D721Med (cell line): ENCODE data around the gene NDUFS7.
"Not testable (repeated sequence)": the region's sequence is repeated elsewhere in the genome, so short reads cannot be mapped to it uniquely, and the experiment has no call there.

ENCODE experiments used
- DNase-seq: peaks from one replicate; pipeline ENCODE4 v3.0.0; 2011; ENCODE audit warnings: low spot score; ENCODE audit not compliant: insufficient read length
- FAIRE-seq: peaks from 2 replicates; lab custom pipeline; 2011; peaks lifted over from hg19 to GRCh38; lab: Jason Lieb, UNC
- TF ChIP-seq, protein P1 (sequence below): IDR thresholded peaks from 2 replicates; pipeline ENCODE4 v1.5.1; 2012; ENCODE audit warnings: mild to moderate bottlenecking, control low read depth; ENCODE audit not compliant: insufficient read depth; ENCODE audit errors: missing control alignments

Gene NDUFS7

DNA sequence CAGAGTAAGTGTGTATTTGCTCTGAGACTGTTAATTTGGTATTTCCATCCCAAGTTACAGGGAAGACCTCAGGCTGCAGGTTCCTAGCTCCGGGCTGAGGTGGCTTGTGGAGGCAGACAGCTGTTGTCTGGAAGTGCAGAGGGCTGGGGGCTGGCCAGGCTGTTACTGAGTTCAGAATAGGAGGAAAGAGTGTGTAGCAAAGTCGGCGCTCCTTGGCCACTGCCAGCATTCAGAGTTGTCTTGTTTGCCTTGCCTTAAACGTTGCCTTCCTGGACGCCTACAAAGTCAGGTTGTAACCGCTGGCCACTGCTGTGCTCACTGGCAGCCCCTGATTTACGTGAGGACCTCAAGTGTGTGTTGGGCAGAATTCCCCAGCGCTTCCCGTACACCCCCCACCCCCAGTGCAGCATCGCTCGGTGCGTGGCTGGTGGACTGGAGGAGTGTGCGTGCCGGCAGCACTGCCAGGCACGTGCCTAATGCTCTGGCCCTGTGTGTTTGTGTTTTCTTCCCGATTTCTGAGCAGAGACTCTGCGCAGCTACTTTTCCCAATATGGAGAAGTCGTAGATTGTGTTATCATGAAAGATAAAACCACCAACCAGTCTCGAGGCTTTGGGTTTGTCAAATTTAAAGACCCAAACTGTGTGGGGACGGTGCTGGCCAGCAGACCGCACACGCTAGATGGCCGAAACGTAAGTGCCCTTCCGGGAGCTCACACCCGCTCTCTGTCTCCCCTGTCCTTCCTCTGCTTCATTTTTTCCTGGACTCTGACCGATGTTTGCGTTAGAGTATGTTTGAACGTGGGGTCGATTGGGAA is 34.2 kb downstream of the NDUFS7 start:
- TF ChIP-seq, protein P1, sequence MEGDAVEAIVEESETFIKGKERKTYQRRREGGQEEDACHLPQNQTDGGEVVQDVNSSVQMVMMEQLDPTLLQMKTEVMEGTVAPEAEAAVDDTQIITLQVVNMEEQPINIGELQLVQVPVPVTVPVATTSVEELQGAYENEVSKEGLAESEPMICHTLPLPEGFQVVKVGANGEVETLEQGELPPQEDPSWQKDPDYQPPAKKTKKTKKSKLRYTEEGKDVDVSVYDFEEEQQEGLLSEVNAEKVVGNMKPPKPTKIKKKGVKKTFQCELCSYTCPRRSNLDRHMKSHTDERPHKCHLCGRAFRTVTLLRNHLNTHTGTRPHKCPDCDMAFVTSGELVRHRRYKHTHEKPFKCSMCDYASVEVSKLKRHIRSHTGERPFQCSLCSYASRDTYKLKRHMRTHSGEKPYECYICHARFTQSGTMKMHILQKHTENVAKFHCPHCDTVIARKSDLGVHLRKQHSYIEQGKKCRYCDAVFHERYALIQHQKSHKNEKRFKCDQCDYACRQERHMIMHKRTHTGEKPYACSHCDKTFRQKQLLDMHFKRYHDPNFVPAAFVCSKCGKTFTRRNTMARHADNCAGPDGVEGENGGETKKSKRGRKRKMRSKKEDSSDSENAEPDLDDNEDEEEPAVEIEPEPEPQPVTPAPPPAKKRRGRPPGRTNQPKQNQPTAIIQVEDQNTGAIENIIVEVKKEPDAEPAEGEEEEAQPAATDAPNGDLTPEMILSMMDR, result no peak
- DNase-seq (no peak), FAIRE-seq (no peak)

DNA sequence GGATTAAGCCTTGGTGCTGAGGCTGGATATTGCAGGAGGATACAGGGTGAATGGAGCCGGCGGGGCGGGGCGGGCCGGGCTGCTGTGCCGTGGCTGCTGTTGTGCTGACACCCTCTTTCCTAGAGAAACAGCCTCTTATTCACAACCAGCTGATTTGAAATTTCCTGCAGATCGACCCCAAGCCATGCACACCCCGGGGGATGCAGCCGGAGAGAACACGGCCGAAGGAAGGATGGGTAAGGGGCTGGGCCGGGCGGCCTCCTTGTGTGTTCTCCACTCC is 34.7 kb downstream of the NDUFS7 start:
- DNase-seq (no peak), FAIRE-seq (no peak)
- TF ChIP-seq, protein P1, result no peak

DNA sequence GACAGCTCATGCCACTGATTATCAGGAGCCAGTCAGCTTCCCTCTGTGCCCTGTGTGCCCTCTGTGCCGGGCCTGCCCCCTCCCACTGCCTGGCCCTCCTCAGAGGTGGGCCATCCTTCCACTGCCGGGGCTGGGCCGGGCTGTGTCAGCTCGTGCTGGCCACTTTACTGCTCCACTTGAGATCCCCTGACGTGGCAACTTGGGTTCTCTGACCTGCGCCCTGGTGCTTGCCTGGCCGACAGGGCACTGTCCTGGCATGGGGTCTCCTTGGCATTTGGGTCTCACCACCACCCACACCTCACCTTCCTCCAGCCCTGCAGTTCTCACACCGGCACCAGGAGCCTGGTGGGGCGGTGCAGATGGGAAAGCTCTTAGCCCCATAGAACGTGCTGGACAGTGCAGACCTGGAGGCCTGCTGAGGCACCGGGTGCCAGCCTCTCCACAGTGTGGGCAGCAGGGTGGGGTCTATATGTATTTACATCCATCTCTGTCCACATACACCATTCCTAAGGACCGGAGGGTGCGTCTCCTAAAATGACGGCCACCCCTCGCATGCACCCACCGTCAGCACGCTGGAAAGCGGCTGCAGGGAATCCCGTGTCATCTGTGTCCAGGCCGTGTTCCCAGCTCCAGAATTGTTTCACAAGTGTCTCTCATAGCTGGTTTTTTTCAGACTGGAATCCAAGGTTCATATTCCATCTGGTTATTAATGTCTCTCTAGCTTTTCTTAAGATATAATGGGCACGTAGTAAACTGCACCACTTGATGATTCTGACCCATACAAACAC is 35.4 kb downstream of the NDUFS7 start:
- TF ChIP-seq, protein P1, result no peak
- FAIRE-seq, result no peak
- DNase-seq, result no peak

DNA sequence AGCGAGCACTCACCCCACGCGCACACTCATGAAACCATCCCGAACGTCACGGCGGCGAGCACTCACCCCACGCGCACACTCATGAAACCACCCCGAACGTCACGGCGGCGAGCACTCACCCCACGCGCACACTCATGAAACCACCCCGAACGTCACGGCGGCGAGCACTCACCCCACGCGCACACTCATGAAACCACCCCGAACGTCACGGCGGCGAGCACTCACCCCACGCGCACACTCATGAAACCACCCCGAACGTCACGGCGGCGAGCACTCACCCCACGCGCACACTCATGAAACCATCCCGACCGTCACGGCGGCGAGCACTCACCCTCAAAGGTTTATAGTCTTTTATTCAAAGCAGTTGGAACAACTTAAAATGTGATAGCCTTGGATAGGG is 36.4 kb downstream of the NDUFS7 start:
- not testable (repeated sequence) for FAIRE-seq, DNase-seq

DNA sequence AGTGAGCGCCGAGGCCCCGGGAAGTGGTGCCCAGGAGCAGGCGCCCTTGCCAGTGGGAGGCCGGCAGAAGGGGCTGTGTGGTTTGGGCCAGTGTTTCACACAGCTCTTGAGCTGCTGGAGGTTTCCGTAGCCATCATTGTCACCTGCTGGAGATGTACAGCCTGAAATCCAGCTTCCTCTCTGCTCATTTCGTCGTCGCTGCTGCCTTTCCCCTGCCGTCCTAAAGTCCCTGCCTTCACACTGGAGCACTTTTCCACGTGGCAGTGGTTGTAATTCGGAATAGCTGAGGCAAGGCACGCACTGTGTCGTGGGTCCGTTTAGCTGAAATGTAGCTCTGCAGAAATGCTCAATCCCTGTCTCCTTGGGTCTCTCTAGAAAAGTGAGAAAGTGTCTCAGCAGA is 36.9 kb downstream of the NDUFS7 start:
- FAIRE-seq, result no peak

DNA sequence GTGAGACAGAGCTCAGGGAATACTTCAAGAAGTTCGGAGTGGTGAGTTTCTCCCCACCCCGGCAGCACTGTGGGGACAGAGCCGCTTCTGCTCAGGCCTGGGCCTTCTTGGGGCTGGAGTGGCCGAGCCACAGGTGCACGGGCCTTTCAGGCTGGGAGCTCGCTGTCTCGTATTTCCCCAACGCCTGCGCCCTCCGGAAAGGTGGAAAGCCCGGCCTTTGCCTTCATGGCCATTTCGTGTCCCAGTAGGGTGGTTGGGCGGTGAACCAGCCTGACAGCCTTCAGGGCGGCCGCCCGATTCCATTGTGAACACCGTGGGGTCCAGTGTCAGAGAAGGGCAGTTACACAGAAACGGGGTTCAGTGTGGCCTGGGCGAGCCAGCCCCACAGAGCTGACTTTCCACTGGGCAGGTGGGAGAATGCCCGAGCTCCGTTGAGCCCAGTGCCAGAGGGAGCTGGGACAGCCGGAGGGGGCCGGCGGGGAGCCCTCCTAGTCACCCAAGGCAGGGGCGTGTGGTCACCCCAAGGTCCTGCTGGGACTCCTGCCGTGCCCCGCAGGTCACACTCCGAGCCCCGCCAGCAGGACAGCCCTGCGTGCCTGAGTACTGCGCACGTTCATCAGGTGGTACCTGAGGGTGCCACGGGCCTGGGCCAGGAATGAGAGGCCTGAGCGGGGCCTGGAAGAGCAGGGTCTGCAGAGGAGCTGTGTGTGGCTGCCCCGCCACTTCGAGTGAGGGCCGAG is 37.7 kb downstream of the NDUFS7 start:
- FAIRE-seq (no peak), DNase-seq (no peak)
- TF ChIP-seq, protein P1, result no peak

More for the DNA sequence above, 36.9 kb downstream of the NDUFS7 start:
- no peak for DNase-seq
- TF ChIP-seq, protein P1, result no peak

DNA sequence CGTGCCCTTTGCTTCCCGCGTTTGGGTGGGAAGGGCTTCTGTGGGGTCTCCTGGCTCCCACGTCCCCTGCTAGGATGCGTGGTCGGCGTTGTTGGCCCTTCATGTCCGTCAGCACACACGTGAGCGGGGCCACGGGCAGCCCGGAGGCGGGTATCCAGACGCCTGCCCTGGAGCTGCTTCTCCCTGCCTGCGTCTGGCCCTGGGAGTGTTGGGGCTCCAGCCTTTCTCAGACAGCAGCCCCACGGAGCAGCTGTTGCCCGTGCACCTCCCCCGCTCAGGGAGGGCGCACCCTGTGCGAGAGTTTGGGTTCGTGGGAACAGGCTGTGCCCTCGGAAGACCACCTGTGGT is 38.2 kb downstream of the NDUFS7 start:
- DNase-seq (no peak), FAIRE-seq (no peak)
- TF ChIP-seq, protein P1, result no peak
